ENCODE data around the gene PCDH10. TPM values are rescaled to one million over a fixed set of nuclear protein-coding genes. Genes with fewer than 3 reads are reported as not detected.

The PCDH10 gene
- total RNA-seq (56.5 and 91.7 TPM in 2 replicates), polyA plus RNA-seq (91.0 and 100 TPM in 2 replicates), polyA minus RNA-seq (198 and 205 TPM in 2 replicates), Bru-seq, nascent RNA (percentile 94 among the genes with signal in this experiment), BruChase-seq, experiment 1, labeled RNA remaining after a 6-hour chase (percentile 91 among the genes with signal in this experiment), BruChase-seq, experiment 2, labeled RNA remaining after a 2-hour chase (percentile 93 among the genes with signal in this experiment)
- polyA plus RNA-seq (2011; cell fraction: cytosol; rRNA removed) = 43.1 and 52.3 TPM in 2 replicates
- 108 and 116 TPM in 2 replicates for polyA plus RNA-seq (2011; cell fraction: nucleus; rRNA removed)
- polyA plus RNA-seq (2012) = 36.4 and 39.3 TPM in 2 replicates
- polyA minus RNA-seq (2011; cell fraction: cytosol; rRNA and poly(A)+ RNA removed) = 2.3 TPM
- polyA minus RNA-seq (2011; cell fraction: nucleus; rRNA and poly(A)+ RNA removed) = 216 and 263 TPM in 2 replicates
- long read RNA-seq, full-length matches to known transcripts = 88 of 113 reads
- long read RNA-seq, partial matches to known transcripts = 6 of 113 reads
- long read RNA-seq, other reads (novel, unspliced or antisense) = 19 of 113 reads

- no peaks in the 10 kb centered on the region for H3K36me3 ChIP-seq (ENCODE audit: control insufficient read depth in 2 of 2, extremely low read depth in 1 of 2, insufficient read depth in 2 of 2, low read length in 2 of 2)
- peak within 1 kb of the TSS; percentile 97 for H2AFZ ChIP-seq (ENCODE audit: low read depth, low read length)
- DNase-seq (ENCODE audit: low read depth, low spot score) = peak; percentile 98
- H3K4me1 ChIP-seq (ENCODE audit: control insufficient read depth, extremely low read depth, insufficient read depth, low read length) = peaks cover 33% of the 10 kb centered on the region
- H3K4me3 ChIP-seq (replicated peaks in 1 of 3; ENCODE audit: insufficient read depth in 1 of 3, low read depth in 1 of 3, low read length in 3 of 3) = peak within 1 kb of the TSS; percentile 72 to 90 (median 77)
- peak within 1 kb of the TSS; percentile 73 for H3K9ac ChIP-seq (replicated peaks; ENCODE audit: extremely low read depth, insufficient read depth, low read length)
- H3K9me3 ChIP-seq (replicated peaks; ENCODE audit: control insufficient read depth, insufficient read depth, low read length) = no peaks in the 10 kb centered on the region
- POLR2A ChIA-PET = interaction anchor here (0.6 to 2.1 kb wide), 7 partner anchors 9 to 335 kb away, joined by 3 to 14 read pairs (median 3); no protein-coding TSS in a partner anchor
- intact Hi-C loops (cut with micrococcal nuclease) = loop anchor here (1.0 to 10.0 kb wide), 7 partner anchors 19 to 1438 kb away; partner anchors contain the start of gene PABPC4L
- TF ChIP-seq CTCF (IDR thresholded peaks at IDR 0.05; ENCODE audit: extremely low read depth in 1 of 2, insufficient read depth in 1 of 2, low read depth in 1 of 2, low read length in 2 of 2) (no peak), POLR2A (IDR thresholded peaks at IDR 0.05; ENCODE audit: low read depth, low read length) (peak; percentile 96), MAX (IDR thresholded peaks at IDR 0.05; ENCODE audit: insufficient read depth, insufficient read length) (no peak), JUN (IDR thresholded peaks at IDR 0.05; ENCODE audit: borderline replicate concordance, insufficient read depth, insufficient read length, low read depth) (no peak), EZH2 (IDR thresholded peaks at IDR 0.05; ENCODE audit: borderline replicate concordance, low read depth, low read length, severe bottlenecking) (no peak), POLR2AphosphoS5 (IDR thresholded peaks at IDR 0.05; ENCODE audit: insufficient read depth, low read depth, low read length) (peak; percentile 91), FOS (IDR thresholded peaks at IDR 0.05; ENCODE audit: borderline replicate concordance, insufficient read depth, low read length) (peak; percentile 6), MYC (IDR thresholded peaks at IDR 0.05; ENCODE audit: low read depth, low read length) (no peak), GATA2 (IDR thresholded peaks at IDR 0.05; ENCODE audit: insufficient read depth, insufficient read length, low read depth, low read length) (no peak)
- H3K27ac ChIP-seq (ENCODE audit: insufficient read depth, low read depth, low read length) = peak within 1 kb of the TSS; percentile 67
- H3K79me2 ChIP-seq (ENCODE audit: control insufficient read depth, insufficient read depth, low read length) = peaks cover 41% of the 10 kb centered on the region
- peak within 1 kb of the TSS; percentile 100 for H3K4me2 ChIP-seq (ENCODE audit: insufficient read depth, low read length)
- peak; percentile 84 for FAIRE-seq
- H3K27me3 ChIP-seq (ENCODE audit: control insufficient read depth in 2 of 2, insufficient read depth in 2 of 2, low read length in 2 of 2) = no peaks in the 10 kb centered on the region
- no peaks in the 10 kb centered on the region for H4K20me1 ChIP-seq (replicated peaks; ENCODE audit: control insufficient read depth, extremely low read depth, insufficient read depth, low read length)
- no peaks in the 10 kb centered on the region for H3K9me1 ChIP-seq (replicated peaks; ENCODE audit: control insufficient read depth, extremely low read depth, insufficient read depth, low read length)
- CTCF ChIA-PET = interaction anchor here (1.0 to 3.4 kb wide), 4 partner anchors 9 to 1758 kb away, joined by 3 to 21 read pairs (median 4); no protein-coding TSS in a partner anchor
- BruUV-seq (replicated peaks) = TSS peak; percentile 19
- dilution Hi-C loops (cut with MboI; ENCODE audit: extremely low pct_ligation_motif_present, low sequenced_read_pairs) = no loop called here
Observed at GRCh38 chr4:133148690-133149363, at the start of gene PCDH10. Gene PCDH10, plus strand, starts transcription at chr4:133149294. Its CDS starts 847 bp downstream, at chr4:133150141.

Measured in endothelial cell of umbilical vein (primary cell).